T-helper 1 cell (primary cell): ENCODE data around the gene ENKD1.

Experiments
- DNase-seq, 5 donors: peaks; one replicate each; pipeline ENCODE4 v3.0.0-alpha.2; 2012 to 2020

ENKD1 gene

DNA sequence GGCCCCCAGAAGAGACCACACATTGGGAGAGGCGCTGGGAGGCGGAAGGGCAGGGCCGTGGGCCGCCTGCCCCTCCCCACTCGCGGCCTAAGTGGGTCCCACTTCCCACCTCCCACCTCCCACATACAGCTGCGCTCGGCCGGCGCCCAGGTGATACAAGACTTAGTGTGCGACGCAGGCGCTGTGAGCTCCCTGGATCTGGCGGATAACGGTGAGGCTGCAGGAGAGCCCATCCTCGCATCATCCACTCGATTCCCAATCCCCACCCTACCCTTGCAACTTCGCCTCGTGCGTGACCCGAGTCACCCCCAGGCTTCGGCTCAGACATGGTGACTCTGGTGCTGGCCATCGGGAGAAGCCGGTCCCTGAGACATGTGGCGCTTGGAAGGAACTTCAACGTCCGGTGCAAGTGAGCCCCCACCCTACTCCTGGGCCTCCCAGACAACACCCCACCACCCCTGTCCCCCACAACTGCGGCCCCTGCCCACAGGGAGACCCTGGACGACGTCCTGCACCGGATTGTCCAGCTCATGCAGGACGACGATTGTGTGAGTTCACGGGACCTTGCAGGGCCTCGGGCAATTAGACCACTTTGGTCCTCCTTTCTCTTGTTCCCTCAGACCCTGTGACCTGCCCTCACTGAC, 17.7 kb downstream of the ENKD1 start:
- DNase-seq: no peak

DNA sequence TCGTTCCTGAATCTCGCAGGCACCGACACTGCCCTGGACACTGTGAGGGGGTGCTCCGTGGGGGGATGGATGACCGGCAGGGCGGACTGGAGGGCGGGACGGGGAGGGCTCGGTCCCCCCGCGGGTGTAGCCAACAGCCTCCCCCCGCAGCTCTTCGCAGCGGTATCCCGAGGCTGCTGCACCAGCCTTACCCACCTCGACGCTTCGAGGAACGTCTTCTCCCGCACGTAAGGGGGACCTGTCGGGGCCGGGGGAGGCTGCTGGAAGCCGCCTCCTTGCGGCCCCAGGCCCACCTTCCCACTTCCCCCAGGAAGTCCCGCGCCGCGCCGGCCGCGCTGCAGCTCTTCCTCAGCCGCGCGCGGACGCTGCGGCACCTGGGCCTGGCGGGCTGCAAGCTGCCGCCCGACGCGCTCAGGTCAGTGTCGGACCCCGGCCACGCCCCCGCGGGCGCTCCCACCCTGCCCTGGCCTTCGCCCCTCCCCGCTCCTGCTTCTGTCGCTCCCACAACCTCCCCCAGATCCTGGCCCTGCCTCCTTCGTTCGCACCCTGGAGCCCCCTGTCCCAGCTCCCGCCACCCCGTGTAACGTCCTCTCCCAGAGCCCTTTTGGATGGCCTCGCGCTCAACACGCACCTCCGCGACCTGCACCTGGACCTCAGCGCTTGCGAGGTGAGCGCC, 18.3 kb downstream of the ENKD1 start:
- no peak for DNase-seq

DNA sequence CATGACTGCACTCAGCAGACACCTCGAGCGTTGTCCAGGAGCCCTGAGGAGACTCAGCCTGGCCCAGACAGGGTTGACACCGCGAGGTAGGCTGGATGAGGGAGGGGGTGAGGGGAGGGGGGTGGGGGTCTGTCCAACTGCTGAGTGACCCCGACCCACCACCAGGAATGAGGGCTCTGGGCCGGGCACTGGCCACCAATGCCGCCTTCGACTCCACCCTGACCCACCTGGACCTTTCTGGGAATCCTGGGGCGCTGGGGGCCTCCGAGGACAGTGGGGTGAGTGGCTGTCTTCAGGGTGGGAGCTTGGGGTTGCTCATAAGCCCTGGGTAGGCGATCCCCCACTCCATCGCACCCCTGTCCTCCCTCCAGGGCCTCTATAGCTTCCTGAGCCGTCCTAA, 18.9 kb downstream of the ENKD1 start:
- no peak for DNase-seq

DNA sequence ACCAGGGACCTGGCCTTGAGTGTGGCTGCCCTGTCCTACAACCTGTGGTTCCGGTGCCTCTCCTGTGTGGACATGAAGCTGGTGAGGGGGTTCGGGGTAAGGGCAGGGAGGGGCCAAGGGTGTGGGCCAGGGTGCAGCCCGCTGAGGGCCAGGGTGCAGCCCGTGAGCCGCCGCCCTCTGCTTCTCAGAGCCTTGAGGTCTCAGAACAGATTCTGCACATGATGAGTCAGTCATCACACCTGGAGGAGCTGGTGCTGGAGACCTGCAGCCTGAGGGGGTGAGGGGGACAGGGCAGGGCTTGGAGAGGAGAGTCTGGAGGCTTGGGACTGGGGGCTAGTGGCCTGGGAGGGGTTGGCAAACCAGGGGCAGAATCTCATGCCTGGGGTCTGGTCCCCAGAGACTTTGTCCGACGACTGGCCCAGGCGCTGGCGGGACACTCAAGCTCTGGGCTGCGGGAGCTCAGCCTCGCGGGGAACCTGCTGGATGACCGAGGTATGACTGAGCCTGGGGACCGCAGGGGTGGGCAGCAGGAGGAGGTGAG, 19.4 kb downstream of the ENKD1 start:
- no peak for DNase-seq

DNA sequence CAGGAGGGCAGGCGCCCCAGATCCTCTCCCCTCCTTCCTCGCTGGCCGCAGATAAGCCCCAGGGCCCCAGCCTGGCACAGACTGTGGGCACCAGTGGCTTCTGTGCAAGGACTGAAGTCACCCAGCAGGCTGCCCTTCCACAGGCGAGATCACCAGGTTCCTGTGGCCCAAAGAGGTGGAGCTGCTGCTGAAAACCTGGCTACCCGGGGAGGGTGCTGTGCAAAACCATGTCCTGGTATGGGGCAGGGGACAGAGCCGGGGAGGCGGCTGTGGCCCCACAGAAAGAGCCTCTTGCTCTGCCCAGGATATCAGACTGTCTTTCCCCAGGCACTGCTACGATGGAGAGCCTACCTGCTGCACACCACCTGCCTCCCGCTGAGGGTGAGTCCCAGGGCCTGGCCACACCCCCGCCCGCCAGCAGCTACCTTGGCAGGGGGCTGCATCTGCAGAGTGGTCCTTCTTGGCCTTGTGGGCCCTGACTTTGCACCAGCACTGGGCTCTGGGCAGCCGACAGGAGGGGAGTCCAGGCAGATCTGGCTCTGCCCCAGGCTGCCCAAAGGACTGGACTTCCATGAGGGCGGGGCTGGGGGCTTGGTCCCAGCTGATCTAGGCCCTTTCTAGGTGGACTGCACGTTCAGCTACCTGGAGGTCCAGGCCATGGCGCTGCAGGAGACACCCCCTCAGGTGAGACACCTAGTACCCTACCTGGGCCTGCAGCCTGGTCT, 21.0 kb downstream of the ENKD1 start:
- peak in 1 of 5 donors; percentile 48 for DNase-seq

DNA sequence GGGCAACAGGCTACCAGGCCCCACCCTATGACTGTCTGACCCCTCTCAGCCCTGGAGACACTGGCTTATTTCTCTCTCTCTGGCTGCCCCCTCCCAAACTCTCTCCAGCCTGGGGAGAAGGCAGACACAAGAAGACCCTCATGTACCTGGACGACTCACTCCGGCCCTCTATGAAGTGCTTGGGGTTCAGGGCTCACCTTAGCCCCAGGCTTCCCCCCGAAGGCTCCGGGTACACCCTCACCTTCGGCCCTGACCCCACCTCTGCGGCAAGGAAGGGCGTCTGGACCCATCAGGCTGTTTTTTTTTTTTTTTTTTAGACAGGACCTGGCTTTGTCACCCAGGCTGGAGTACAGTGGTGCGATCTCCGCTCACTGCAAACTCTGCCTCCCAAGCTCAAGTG, 22.5 kb downstream of the ENKD1 start:
- no peak for DNase-seq

DNA sequence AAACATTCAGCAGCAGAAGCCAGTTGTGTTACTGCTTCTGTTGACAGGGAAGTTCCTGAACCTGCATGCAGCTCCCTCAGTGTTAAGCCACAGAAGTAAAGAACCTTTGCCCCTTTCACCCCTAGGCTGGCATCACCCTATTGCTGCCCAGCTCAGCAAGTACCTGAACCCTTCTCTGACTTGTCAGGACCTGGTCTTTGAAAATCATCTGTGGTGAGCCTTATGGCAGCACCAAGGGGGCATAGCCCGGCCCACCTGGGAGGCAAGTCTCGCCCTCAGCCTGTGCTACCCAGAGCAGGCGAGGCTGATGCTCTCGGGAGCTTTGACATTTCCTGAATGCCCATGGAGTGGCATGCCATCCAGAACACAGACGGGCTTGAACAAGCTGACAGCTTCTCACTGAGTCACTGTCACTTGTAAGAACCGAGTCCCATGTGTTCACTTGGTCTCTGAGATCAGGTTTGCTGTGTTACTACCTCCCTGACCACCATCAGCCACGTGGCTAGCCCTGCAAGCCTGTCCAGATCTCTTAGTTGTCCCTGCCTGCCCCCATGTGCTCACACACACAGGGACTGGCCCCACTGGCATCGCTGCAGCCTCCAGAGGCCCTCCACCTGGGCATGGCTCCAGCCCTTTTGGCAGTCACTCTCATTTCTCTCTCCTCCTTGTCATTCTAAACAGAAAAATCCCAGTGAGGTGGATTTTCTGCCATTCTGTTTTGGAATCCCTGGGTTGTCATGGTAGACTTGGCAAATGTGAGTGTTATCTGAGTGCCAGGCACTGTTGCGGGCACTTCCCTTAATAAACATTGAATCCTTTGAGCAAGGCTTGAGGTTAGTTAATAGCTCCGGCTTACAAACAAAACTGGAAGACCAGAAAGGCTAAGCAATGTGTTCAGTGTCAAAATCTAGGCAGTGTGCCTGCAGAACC, 24.5 kb downstream of the ENKD1 start:
- DNase-seq: no peak

DNA sequence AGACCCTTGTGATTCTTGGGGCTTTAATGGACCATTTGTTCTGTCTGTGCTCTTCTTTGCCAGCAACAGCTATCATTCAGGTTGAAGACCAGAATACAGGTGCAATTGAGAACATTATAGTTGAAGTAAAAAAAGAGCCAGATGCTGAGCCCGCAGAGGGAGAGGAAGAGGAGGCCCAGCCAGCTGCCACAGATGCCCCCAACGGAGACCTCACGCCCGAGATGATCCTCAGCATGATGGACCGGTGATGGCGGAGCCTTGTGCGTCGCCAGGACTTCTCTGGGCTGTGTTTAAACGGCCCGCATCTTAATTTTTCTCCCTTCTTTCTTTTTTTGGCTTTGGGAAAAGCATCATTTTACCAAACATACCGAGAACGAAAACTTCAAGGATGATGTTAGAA, 28.9 kb downstream of the ENKD1 start:
- no peak for DNase-seq

DNA sequence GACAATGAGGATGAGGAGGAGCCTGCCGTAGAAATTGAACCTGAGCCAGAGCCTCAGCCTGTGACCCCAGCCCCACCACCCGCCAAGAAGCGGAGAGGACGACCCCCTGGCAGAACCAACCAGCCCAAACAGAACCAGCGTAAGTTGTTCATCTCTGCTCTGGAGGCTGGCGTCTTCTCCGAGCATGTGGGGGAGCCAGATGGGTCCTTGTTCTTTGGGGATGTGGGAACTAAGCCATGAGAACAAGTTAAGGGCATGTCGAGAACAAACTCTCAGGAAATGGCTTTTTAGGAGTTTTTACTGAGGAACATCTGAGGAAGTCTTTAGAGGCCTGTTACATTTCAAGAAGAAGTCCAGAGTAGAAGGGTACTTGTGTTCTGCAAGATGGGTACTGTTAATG, 29.8 kb downstream of the ENKD1 start:
- no peak for DNase-seq

DNA sequence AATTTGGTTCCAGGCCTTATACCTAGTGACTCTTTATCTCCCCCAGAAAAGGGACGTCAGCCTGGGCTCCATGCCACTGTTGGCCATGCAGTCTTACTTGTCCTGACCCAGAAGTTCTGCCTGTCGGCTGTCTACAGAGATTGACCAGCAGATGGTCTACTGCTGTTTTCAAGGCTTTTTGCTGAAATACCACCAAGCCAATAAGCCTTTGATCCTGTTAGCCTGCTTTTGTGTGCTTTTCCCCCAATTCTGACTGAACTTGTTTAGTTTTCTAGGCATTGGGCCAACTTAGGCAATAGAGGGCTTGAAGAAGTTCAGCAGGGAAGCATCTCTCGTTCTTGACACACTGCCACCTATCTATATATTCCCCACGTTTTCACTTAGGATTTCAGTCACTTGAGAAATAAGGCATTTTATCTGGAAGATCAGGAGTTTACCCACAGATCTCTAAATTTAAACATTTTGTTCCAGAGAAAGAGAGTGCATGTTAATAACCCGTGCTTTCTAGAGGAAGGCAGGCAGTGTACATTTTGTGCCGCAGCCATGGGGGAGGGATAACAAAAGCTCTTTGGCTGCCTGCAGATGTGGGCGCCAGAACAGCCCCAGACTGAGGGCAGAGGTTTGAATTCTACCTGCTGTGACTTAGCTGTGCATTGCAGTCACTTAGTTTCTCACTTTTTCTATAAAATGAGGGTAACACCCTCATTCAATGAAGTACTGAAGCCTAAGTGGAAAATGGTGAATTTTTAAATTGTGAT, 34.0 kb downstream of the ENKD1 start:
- DNase-seq: no peak

DNA sequence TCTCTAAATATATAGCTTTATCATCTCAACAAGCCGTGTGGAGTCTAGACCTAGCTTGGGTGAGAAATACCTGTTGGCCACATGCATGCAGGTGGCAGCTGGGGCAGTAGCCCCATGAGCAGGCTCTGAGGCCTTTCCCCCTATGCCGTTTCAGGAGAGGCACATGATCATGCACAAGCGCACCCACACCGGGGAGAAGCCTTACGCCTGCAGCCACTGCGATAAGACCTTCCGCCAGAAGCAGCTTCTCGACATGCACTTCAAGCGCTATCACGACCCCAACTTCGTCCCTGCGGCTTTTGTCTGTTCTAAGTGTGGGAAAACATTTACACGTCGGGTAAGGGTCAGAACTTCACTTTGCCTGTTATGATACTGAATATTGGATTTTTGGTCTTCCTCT, 38.3 kb downstream of the ENKD1 start:
- no peak for DNase-seq

DNA sequence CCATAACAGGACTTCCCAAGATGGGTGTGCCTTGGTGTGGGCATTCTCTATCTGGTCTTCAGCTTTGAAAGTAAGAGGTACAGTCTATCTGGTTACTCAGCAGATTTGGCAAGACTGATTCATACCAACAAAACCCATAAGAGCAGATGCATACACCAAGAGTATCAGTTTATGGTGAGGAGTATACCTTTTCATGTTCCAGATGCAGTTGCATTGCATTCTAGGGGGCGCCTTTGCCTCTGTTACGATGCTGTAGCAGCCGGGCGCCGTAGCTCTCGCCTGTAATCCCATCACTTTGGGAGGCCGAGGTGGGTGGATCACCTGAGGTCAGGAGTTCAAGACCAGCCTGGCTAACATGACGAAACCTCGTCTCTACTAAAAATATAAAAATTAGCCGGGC, 52.7 kb downstream of the ENKD1 start:
- no peak for DNase-seq
